Thyroid gland (tissue), 4 donors: ENCODE measurements around the gene BLM. TPM values are rescaled to one million over a fixed set of nuclear protein-coding genes. Genes with fewer than 3 reads are reported as not detected.

ENCODE experiments used
- DNase-seq, 2 donors: peaks; one replicate each; pipeline ENCODE4 v3.0.0-alpha.2; 2019
- H3K27ac ChIP-seq, 3 donors: fragments of 200-600 bp; sonication (generic); 1 replicate in 2 of 3; 2 replicates in 1 of 3; pipeline ENCODE4 v1.5.1; 2016 to 2019; ENCODE audit warnings: mild to moderate bottlenecking in 1 of 3, moderate library complexity in 1 of 3
- H3K27me3 ChIP-seq: fragments of 200-600 bp; sonication (generic); one replicate; pipeline ENCODE4 v1.5.1; 2019
- H3K36me3 ChIP-seq, 2 donors: fragments of 200-600 bp; sonication (generic); one replicate each; pipeline ENCODE4 v1.5.1; 2016 to 2019
- H3K4me1 ChIP-seq, 2 donors: fragments of 200-600 bp; sonication (generic); one replicate each; pipeline ENCODE4 v1.5.1; 2017 to 2019
- H3K4me3 ChIP-seq, 3 donors: fragments of 200-600 bp; sonication (generic); replicated peaks in 1 of 3; 1 replicate in 2 of 3; 2 replicates in 1 of 3; pipeline ENCODE4 v1.5.1; 2016; ENCODE audit warnings: mild to moderate bottlenecking in 1 of 3
- H3K9me3 ChIP-seq: fragments of 200-600 bp; sonication (generic); one replicate; pipeline ENCODE4 v1.5.1; 2017
- CTCF ChIP-seq, 6 experiments: fragments of 200-600 bp in 3 of 6; fragments of 450-650 bp in 3 of 6; sonication (generic) in 3 of 6; IDR thresholded peaks; one replicate each; pipeline ENCODE4 v1.5.1; 2016 to 2019; ENCODE audit warnings: antibody characterized with exemption in 6 of 6, mild to moderate bottlenecking in 2 of 6, inconsistent platforms in 1 of 6, moderate library complexity in 1 of 6
- POLR2A ChIP-seq, 2 donors: fragments of 450-650 bp; IDR thresholded peaks; one replicate each; pipeline ENCODE4 v1.6.1; 2017; ENCODE audit warnings: antibody characterized with exemption in 2 of 2, mild to moderate bottlenecking in 2 of 2, moderate library complexity in 1 of 2
- WGBS, 2 donors: methylation state at CpG; one replicate each; pipeline ENCODE4 v1.1.5; 2017; 5-methylcytosine and 5-hydroxymethylcytosine counted together
- intact Hi-C: fragments of 100-400 bp; cut with DNase I; formaldehyde crosslinking; loops from one replicate; pipeline ENCODE4 v1.15.1; 2023
- total RNA-seq, 4 donors: library from RNA; depleted of rRNA; stranded (reverse); fragments of >200 nt; gene quantifications; one replicate each; pipeline ENCODE4 v1.2.3, GENCODE V29; 2016

BLM gene
- total RNA-seq, 4 donors from 2014 or later, result 0.67 to 1.3 (median 1.2) TPM

DNA sequence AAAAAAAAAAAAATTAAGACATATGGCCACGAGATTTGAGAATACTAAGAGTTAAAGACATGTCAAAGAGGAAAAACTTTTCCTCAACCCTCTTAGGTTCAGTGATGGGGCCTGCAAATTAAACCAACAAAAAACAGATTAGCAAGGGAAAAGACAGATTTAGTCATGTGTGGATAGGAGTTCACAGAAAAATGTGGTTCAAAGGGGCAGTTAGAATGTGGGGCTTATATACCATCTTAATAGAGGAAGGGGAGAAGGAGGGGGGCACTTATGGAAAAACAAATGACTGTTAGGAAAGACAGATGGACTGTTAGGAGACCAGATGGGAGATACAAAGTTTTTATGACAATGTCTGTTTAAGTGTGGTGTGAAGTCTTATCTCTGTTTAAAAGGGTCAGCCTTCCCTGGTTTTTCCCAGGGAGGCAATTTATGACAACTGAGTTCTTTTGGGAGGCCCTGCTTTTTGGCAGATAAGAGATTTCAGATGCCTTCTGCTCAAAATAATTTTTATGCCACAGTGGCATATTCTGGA is 82.6 kb downstream of the BLM start:
- no peaks in the 10 kb centered on the region for H3K27me3 ChIP-seq

DNA sequence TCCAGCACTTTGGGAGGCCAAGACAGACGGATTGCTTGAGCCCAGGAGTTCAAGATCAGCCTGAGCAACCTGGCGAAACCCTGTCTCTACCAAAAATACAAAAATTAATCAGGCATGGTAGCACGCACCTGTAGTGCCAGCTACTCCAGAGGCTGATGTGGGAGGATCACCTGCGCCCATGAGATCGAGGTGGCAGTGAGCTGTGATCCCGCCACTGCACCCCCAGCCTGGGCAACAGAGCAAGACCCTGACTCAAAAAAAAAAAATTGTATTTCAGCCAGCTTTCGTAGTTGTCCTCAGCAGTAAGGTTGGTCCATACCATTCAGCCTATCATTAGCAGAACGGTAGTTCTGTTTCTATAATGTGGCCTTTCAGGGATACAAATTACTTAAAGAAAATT is 84.7 kb downstream of the BLM start:
- H3K36me3 ChIP-seq, result no peaks in the 10 kb centered on the region
- H3K27me3 ChIP-seq, result no peaks in the 10 kb centered on the region
- peak overlapping the region in 1 of 3 donors; percentile 8 for H3K27ac ChIP-seq
- TF ChIP-seq CTCF (IDR thresholded peaks at IDR 0.05) (no peak), POLR2A (IDR thresholded peaks at IDR 0.05) (no peak)
- no peak overlapping the region for H3K4me3 ChIP-seq
- H3K9me3 ChIP-seq, result no peaks in the 10 kb centered on the region
- H3K4me1 ChIP-seq, result no peaks in the 10 kb centered on the region
- intact Hi-C loops, result no loop called here
- DNase-seq, result peak in 1 of 2 donors; percentile 42
- WGBS, 2 donors, result 57 to 85% methylated on average over 8 of the region's 8 CpGs

More for the DNA sequence above, 82.6 kb downstream of the BLM start:
- 81 to 100% methylated on average over 1 of the region's 1 CpG for WGBS, 2 donors
- no peak for DNase-seq
- no peak overlapping the region for H3K4me3 ChIP-seq
- intact Hi-C loops, result no loop called here
- no peaks in the 10 kb centered on the region for H3K36me3 ChIP-seq
- TF ChIP-seq POLR2A (IDR thresholded peaks at IDR 0.05) (no peak), CTCF (IDR thresholded peaks at IDR 0.05) (no peak)
- H3K4me1 ChIP-seq, result no peaks in the 10 kb centered on the region
- no peak overlapping the region for H3K27ac ChIP-seq
- no peaks in the 10 kb centered on the region for H3K9me3 ChIP-seq

DNA sequence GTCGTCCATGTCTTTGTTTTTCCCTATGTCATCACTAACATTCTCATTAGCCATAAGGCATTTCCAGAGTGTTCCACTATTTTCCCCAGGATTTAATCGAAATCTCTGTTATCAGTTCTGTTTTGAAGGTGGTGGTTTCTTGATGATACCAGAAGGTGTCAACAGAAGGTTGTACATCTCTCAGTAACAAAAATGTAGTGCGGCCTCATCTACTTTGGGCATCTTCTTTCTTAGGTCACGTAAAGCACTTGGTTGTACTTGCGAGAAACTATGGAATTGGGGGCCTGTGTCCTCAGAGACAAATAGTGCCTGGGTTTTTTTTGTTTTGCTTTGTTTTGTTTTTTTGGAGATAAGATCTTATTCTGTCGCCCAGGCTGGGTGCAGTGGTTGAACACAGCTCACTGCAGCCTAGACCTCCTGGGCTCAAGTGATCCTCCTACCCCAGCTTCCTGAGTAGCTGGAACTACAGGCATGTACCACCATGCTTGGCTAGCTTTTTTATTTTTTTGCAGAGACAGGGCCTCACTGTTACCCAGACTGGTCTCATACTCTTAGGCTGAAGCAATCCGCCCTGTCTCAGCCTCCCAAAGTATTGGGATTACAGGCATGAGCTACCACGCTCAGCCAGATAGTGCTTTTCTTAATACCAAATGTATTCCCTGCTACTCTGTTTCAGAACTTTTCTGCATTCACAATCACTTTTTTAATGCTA is 90.1 kb downstream of the BLM start:
- intact Hi-C loops, result no loop called here
- TF ChIP-seq CTCF (IDR thresholded peaks at IDR 0.05) (no peak), POLR2A (IDR thresholded peaks at IDR 0.05) (no peak)
- peak; percentile 25 to 33 for DNase-seq
- Histone ChIP-seq H3K36me3 (no peaks in the 10 kb centered on the region), H3K4me1 (no peaks in the 10 kb centered on the region), H3K27me3 (no peaks in the 10 kb centered on the region), H3K9me3 (no peaks in the 10 kb centered on the region), H3K4me3 (no peak overlapping the region), H3K27ac (no peak overlapping the region)
- WGBS, 2 donors, result 81 to 91% methylated on average over 8 of the region's 8 CpGs

GRCh38 chr15:90807786-90808086 is 90.6 kb downstream of the BLM start:
- Histone ChIP-seq H3K4me1 (peaks cover 0 to 5% of the 10 kb centered on the region in 2 donors), H3K36me3 (no peaks in the 10 kb centered on the region), H3K9me3 (no peaks in the 10 kb centered on the region), H3K4me3 (no peak overlapping the region), H3K27ac (no peak overlapping the region), H3K27me3 (no peaks in the 10 kb centered on the region)
- 94% methylated on average over 2 of the region's 2 CpGs for WGBS, 2 donors
- TF ChIP-seq POLR2A (IDR thresholded peaks at IDR 0.05) (no peak), CTCF (IDR thresholded peaks at IDR 0.05) (no peak)
- intact Hi-C loops, result no loop called here
- DNase-seq, result no peak

GRCh38 chr15:90808517-90809235 is 91.5 kb downstream of the BLM start:
- no peak overlapping the region for H3K4me3 ChIP-seq
- 89 to 91% methylated on average over 8 of the region's 8 CpGs for WGBS, 2 donors
- no peak overlapping the region for H3K27ac ChIP-seq
- H3K9me3 ChIP-seq, result no peaks in the 10 kb centered on the region
- no peaks in the 10 kb centered on the region for H3K27me3 ChIP-seq
- no peak for TF ChIP-seq POLR2A (IDR thresholded peaks at IDR 0.05)
- TF ChIP-seq CTCF (IDR thresholded peaks at IDR 0.05), result no peak
- intact Hi-C loops, result no loop called here
- H3K36me3 ChIP-seq, result no peaks in the 10 kb centered on the region
- peaks cover 0 to 9% of the 10 kb centered on the region in 2 donors for H3K4me1 ChIP-seq
- DNase-seq, result no peak
